Ishikawa (cell line): ENCODE measurements around the gene ATXN1L.

ENCODE experiments used
- CEBPB ChIP-seq: IDR thresholded peaks from 2 replicates; pipeline ENCODE4 v1.6.1; 2012
- CREB1 ChIP-seq: IDR thresholded peaks from 2 replicates; pipeline ENCODE4 v1.6.1; 2012; ENCODE audit warnings: low read depth
- EGR1 ChIP-seq: IDR thresholded peaks from 2 replicates; pipeline ENCODE4 v1.6.1; 2012
- EP300 ChIP-seq: IDR thresholded peaks from 2 replicates; pipeline ENCODE4 v1.6.1; 2012; ENCODE audit warnings: borderline replicate concordance
- FOXM1 ChIP-seq: IDR thresholded peaks from 2 replicates; pipeline ENCODE4 v1.6.1; 2012; ENCODE audit warnings: low read depth, borderline replicate concordance
- MAX ChIP-seq: IDR thresholded peaks from 2 replicates; pipeline ENCODE4 v1.6.1; 2012
- NFIC ChIP-seq: IDR thresholded peaks from 2 replicates; pipeline ENCODE4 v1.6.1; 2012
- RAD21 ChIP-seq: IDR thresholded peaks from 2 replicates; pipeline ENCODE4 v1.6.1; 2012; ENCODE audit warnings: low read depth
- REST ChIP-seq: IDR thresholded peaks from 2 replicates; pipeline ENCODE4 v1.6.1; 2012; ENCODE audit warnings: low read depth, mild to moderate bottlenecking
- TAF1 ChIP-seq: IDR thresholded peaks from 2 replicates; pipeline ENCODE4 v1.6.1; 2012; ENCODE audit warnings: low read depth, mild to moderate bottlenecking
- TCF12 ChIP-seq: IDR thresholded peaks from 2 replicates; pipeline ENCODE4 v1.6.1; 2012; ENCODE audit warnings: low read depth
- TEAD4 ChIP-seq: IDR thresholded peaks from 2 replicates; pipeline ENCODE4 v1.6.1; 2012
- USF1 ChIP-seq: IDR thresholded peaks from 2 replicates; pipeline ENCODE4 v1.6.1; 2012
- YY1 ChIP-seq: IDR thresholded peaks from 2 replicates; pipeline ENCODE4 v1.6.1; 2012; ENCODE audit warnings: low read depth

GRCh38 chr16:71903608-71904007 lies 57.8 kb downstream of the ATXN1L start:
- TF ChIP-seq RAD21 = no peak
- TF ChIP-seq REST = no peak
- TF ChIP-seq FOXM1 = no peak
- TF ChIP-seq CEBPB = no peak
- no peak for TF ChIP-seq CREB1
- TF ChIP-seq YY1 = no peak
- TF ChIP-seq TEAD4 = no peak
- TF ChIP-seq TAF1 = no peak
- TF ChIP-seq EGR1 = no peak
- TF ChIP-seq USF1 = no peak
- TF ChIP-seq MAX = no peak
- TF ChIP-seq EP300 = no peak
- no peak for TF ChIP-seq NFIC
- TF ChIP-seq TCF12 = no peak
